T-cell (primary cell): ENCODE data around the gene DCLRE1A. TPM values are rescaled to one million over a fixed set of nuclear protein-coding genes. Genes with fewer than 3 reads are reported as not detected.
A peak's percentile ranks its signal among the peaks of the same experiment; 100 is the strongest.

ENCODE experiments used
- ATAC-seq, 4 experiments: fragments of 200-7000 bp in 3 of 4; fragments of 150-1000 bp in 1 of 4; cut with Tn5 transposase; replicated peaks in 1 of 4; 1 replicate in 3 of 4; 2 replicates in 1 of 4; pipeline ENCODE4 v1.10.0; 2021; ENCODE audit warnings: moderate library complexity in 3 of 4, mild to moderate bottlenecking in 2 of 4, moderate number of reproducible peaks in 1 of 4
- CTCF ChIA-PET, 2 donors: fragments of 300-600 bp; sonication (Branson Sonifier 250); formaldehyde crosslinking; loops; one replicate each; lab custom pipeline; 2022; ENCODE audit warnings: antibody characterized with exemption in 2 of 2; lab: Charles Lee
- POLR2A ChIA-PET, 2 donors: fragments of 300-600 bp; sonication (Branson Sonifier 250); formaldehyde crosslinking; loops; one replicate each; lab custom pipeline; 2022; ENCODE audit warnings: antibody characterized with exemption in 2 of 2; lab: Charles Lee
- DNase-seq, 35 experiments: peaks; one replicate each; pipeline versions ENCODE4 v3.0.0 to v3.0.0-alpha.2; 2013 to 2023
- H3K27ac ChIP-seq: one replicate; pipeline ENCODE4 v1.5.1; 2013; ENCODE audit warnings: low read length
- H3K27me3 ChIP-seq, 2 experiments: replicated peaks in 1 of 2; 1 replicate in 1 of 2; 2 replicates in 1 of 2; pipeline versions ENCODE4 v1.6.1 to v1.7.0; 2013; ENCODE audit warnings: low read length in 1 of 2, mixed read lengths in 1 of 2; ENCODE audit not compliant: control insufficient read depth in 2 of 2, insufficient read depth in 2 of 2; ENCODE audit errors: extremely low read depth in 1 of 2
- H3K36me3 ChIP-seq, 2 donors: 1 replicate in 1 of 2; 2 replicates in 1 of 2; pipeline versions ENCODE4 v1.6.1 to v1.7.0; 2013; ENCODE audit warnings: low read length in 1 of 2; ENCODE audit not compliant: control insufficient read depth in 2 of 2, insufficient read depth in 1 of 2; ENCODE audit errors: extremely low read depth in 1 of 2
- H3K4me1 ChIP-seq, 2 experiments: 1 replicate in 1 of 2; 2 replicates in 1 of 2; pipeline versions ENCODE4 v1.6.1 to v1.7.0; 2013; ENCODE audit warnings: low read length in 2 of 2, mixed read lengths in 1 of 2; ENCODE audit not compliant: insufficient read depth in 2 of 2, control insufficient read depth in 1 of 2; ENCODE audit errors: extremely low read depth in 1 of 2
- H3K4me3 ChIP-seq, 2 donors: 1 replicate in 1 of 2; 2 replicates in 1 of 2; pipeline versions ENCODE4 v1.5.1 to v1.7.0; 2013; ENCODE audit warnings: mild to moderate bottlenecking in 2 of 2, low read length in 1 of 2, moderate library complexity in 1 of 2; ENCODE audit not compliant: control insufficient read depth in 1 of 2; ENCODE audit errors: extremely low read depth in 1 of 2
- H3K9me3 ChIP-seq: 2 replicates; pipeline ENCODE4 v1.7.0; 2013
- H3K27ac Mint-ChIP-seq, 2 donors: one replicate each; pipeline ENCODE4 v1.8.0; 2020 to 2021; ENCODE audit warnings: mild to moderate bottlenecking in 2 of 2, mixed read lengths in 2 of 2
- H3K27me3 Mint-ChIP-seq, 2 donors: one replicate each; pipeline ENCODE4 v1.8.0; 2021 to 2022; ENCODE audit warnings: mixed read lengths in 2 of 2
- H3K36me3 Mint-ChIP-seq: one replicate; pipeline ENCODE4 v1.8.0; 2021; ENCODE audit warnings: mixed read lengths
- H3K4me1 Mint-ChIP-seq, 3 donors: one replicate each; pipeline ENCODE4 v1.8.0; 2020 to 2022; ENCODE audit warnings: mixed read lengths in 3 of 3, mild to moderate bottlenecking in 1 of 3
- H3K4me3 Mint-ChIP-seq, 3 donors: one replicate each; pipeline ENCODE4 v1.8.0; 2020 to 2022; ENCODE audit warnings: mild to moderate bottlenecking in 3 of 3, mixed read lengths in 3 of 3, moderate library complexity in 3 of 3
- H3K9me3 Mint-ChIP-seq, 3 donors: one replicate each; pipeline ENCODE4 v1.8.0; 2020 to 2022; ENCODE audit warnings: mixed read lengths in 3 of 3
- WGBS: methylation state at CpG from one replicate; pipeline ENCODE4 v1.1.5; 2013; ENCODE audit warnings: missing lambda C conversion rate; ENCODE audit not compliant: insufficient coverage; 5-methylcytosine and 5-hydroxymethylcytosine counted together
- total RNA-seq, 35 experiments: library from RNA in 6 of 35; stranded (reverse) in 6 of 35; fragments of 120-200 nt in 1 of 35; gene quantifications; one replicate each; pipeline versions ENCODE4 v1.2.1 to v1.2.4 and lab custom pipeline; 2013 to 2026

Gene DCLRE1A
- total RNA-seq, 5 donors from 2014 or later (not counting 1 experiment from before 2014, with no cell fraction given), result 2.5 to 4.8 (median 3.9) TPM

DNA sequence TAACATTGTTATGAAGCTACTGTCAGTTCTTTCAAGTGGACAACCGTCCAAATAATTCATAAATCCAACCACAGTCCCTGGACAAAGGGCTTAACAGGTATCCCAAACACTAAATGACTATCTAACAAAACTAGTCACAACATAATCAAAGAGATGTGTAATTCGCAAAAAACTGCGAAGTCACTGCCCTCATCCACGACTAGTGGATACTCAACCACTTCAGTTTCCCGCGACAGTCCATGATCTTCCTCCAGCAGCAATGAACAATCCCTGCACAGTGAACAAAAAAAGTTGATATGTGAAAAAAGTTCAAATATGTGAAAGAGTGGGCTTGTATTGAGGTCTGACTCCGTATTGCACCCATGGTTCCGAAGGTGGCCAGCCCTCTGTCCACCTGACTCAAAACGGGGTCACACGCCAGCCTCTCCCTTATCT lies 287 bp downstream of the DCLRE1A start:
- H3K27me3 Mint-ChIP-seq, result no peaks in the 10 kb centered on the region
- H3K36me3 ChIP-seq, result peaks cover 0 to 1% of the 10 kb centered on the region in 2 donors
- DNase-seq (no peak), ATAC-seq (no peak)
- POLR2A ChIA-PET, result interaction anchor here in 1 of 2 donors (0.5 kb wide), 1 partner anchor 19 kb away, joined by 3 read pairs; no protein-coding TSS in a partner anchor
- peak overlapping the region; percentile 85 to 94 for H3K4me3 ChIP-seq
- no peaks in the 10 kb centered on the region for H3K27me3 ChIP-seq
- H3K4me3 Mint-ChIP-seq, result peak overlapping the region; percentile 95 to 98 (median 96)
- no peaks in the 10 kb centered on the region for H3K9me3 ChIP-seq
- WGBS, result 20% methylated on average over 5 of the region's 10 CpGs
- H3K4me1 ChIP-seq, result peaks cover 16 to 25% of the 10 kb centered on the region in 2 experiments
- CTCF ChIA-PET, result no interaction called here
- H3K36me3 Mint-ChIP-seq, result peaks cover 13% of the 10 kb centered on the region
- H3K27ac Mint-ChIP-seq, result peak overlapping the region; percentile 97 to 98
- H3K27ac ChIP-seq, result peak overlapping the region; percentile 71
- peaks cover 55 to 72% (median 64%) of the 10 kb centered on the region in 3 donors for H3K4me1 Mint-ChIP-seq
- no peaks in the 10 kb centered on the region for H3K9me3 Mint-ChIP-seq

DNA sequence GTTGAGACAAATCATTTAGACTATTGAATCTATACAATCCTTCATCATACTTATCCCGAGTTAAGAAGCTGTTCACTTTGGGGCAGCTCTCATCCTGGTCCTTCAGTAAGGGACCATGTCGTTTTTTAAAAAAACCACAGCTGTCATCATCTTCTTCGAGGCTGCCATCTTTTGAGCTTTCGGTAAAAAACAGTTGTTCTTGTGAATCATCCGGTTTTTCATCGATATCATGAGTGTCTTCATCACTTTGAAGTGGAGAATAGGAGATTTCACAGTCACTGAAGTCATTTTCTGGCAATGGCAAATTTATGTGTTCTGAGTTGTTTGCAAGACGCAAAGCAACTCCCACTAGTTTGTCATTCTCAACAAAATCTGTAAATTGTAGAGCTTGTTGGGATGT lies 3.9 kb downstream of the DCLRE1A start:
- CTCF ChIA-PET, result interaction anchor here (0.5 to 0.6 kb wide), 3 partner anchors 172 to 1378 kb away, joined by 3 read pairs; partner anchors contain the start of gene FHIP2A (in 1 of the 2)
- peaks cover 10 to 13% of the 10 kb centered on the region in 2 experiments for H3K4me1 ChIP-seq
- H3K4me3 Mint-ChIP-seq, result peak overlapping the region in 1 of 3 donors; percentile 62
- no peaks in the 10 kb centered on the region for H3K36me3 ChIP-seq
- peaks cover 32 to 49% (median 39%) of the 10 kb centered on the region in 3 donors for H3K4me1 Mint-ChIP-seq
- no peaks in the 10 kb centered on the region for H3K27me3 ChIP-seq
- H3K36me3 Mint-ChIP-seq, result peaks cover 14% of the 10 kb centered on the region
- no peaks in the 10 kb centered on the region for H3K27me3 Mint-ChIP-seq
- H3K27ac Mint-ChIP-seq, result peak overlapping the region in 1 of 2 donors; percentile 73
- peak overlapping the region; percentile 10 for H3K27ac ChIP-seq
- 92% methylated on average over 6 of the region's 7 CpGs for WGBS
- DNase-seq, result no peak
- no peak for ATAC-seq
- H3K9me3 ChIP-seq, result no peaks in the 10 kb centered on the region
- POLR2A ChIA-PET, result no interaction called here
- no peak overlapping the region for H3K4me3 ChIP-seq
- no peaks in the 10 kb centered on the region for H3K9me3 Mint-ChIP-seq

DNA sequence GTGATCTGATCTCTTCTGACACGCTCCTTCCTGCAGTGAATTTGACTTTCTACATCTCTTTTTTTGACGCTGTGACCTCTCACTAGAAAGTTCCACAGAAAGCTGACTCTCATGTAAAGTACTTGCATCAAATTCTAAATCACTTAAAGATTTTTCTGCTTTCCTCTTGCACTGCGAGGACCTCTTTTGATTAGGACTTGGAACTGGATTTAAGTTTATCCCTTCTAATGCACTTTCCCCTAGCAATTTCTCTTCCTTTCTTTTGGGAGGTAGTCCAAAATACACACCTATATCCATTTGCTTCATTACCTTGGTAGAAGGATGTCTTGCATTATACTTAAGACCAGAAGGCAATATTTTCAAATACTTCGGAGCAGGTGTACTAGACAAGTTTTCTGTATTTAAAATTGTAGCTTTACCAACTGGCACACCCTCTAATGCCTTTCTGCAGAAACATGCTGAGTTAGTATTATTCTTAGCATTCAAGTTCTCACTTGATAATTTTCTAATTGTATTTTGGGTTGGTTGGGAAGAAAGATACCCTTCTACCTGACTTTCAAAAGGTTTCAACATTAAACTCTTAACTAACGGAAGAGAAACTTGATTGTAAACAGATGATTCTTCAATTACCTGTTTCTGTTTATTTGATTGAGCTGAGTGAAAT lies 4.6 kb downstream of the DCLRE1A start:
- Histone ChIP-seq H3K27me3 (no peaks in the 10 kb centered on the region), H3K4me1 (peaks cover 10 to 12% of the 10 kb centered on the region in 2 experiments), H3K36me3 (peaks cover 0 to 3% of the 10 kb centered on the region in 2 donors), H3K4me3 (no peak overlapping the region), H3K27ac (no peak overlapping the region), H3K9me3 (no peaks in the 10 kb centered on the region)
- H3K27me3 Mint-ChIP-seq, result no peaks in the 10 kb centered on the region
- no peak overlapping the region for H3K4me3 Mint-ChIP-seq
- WGBS, result 100% methylated on average over 1 of the region's 5 CpGs
- H3K27ac Mint-ChIP-seq, result no peak overlapping the region
- H3K4me1 Mint-ChIP-seq, result peaks cover 31 to 45% (median 37%) of the 10 kb centered on the region in 3 donors
- ATAC-seq (no peak), DNase-seq (no peak)
- H3K9me3 Mint-ChIP-seq, result no peaks in the 10 kb centered on the region
- ChIA-PET CTCF (interaction anchor here in 1 of 2 donors (0.5 kb wide), 1 partner anchor 173 kb away, joined by 3 read pairs; no protein-coding TSS in a partner anchor), POLR2A (no interaction called here)
- peaks cover 16% of the 10 kb centered on the region for H3K36me3 Mint-ChIP-seq

DNA sequence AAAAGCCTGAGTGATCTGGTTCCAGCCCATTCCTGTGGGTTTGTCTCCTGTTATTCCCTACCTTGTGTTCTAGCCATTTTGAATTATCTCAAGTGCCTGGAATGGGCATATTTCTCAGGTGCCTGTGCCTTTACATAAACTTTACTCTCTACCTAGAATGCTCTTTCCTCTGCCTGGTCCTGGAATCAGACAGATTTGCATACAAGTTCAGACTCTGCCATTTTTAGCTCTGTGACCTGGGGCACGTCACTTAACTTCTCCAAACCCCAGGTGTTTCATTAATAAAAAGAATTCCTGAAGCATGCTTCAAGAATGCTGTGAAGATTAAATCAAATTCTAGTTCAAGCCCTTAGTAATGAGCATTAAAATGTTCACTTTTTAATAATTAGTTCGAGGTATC lies 7.8 kb downstream of the DCLRE1A start:
- H3K4me1 ChIP-seq, result no peaks in the 10 kb centered on the region
- no peak overlapping the region for H3K4me3 ChIP-seq
- H3K36me3 ChIP-seq, result peaks cover 0 to 7% of the 10 kb centered on the region in 2 donors
- no peak overlapping the region for H3K4me3 Mint-ChIP-seq
- H3K27me3 ChIP-seq, result no peaks in the 10 kb centered on the region
- CTCF ChIA-PET, result interaction anchor here in 1 of 2 donors (0.6 kb wide), 1 partner anchor 116 kb away, joined by 3 read pairs; no protein-coding TSS in a partner anchor
- no peaks in the 10 kb centered on the region for H3K9me3 Mint-ChIP-seq
- H3K9me3 ChIP-seq, result no peaks in the 10 kb centered on the region
- peaks cover 11 to 19% (median 16%) of the 10 kb centered on the region in 3 donors for H3K4me1 Mint-ChIP-seq
- no peak for DNase-seq
- WGBS, result no CpG with 5 or more reads among the region's 2 CpGs
- H3K27ac ChIP-seq, result no peak overlapping the region
- ATAC-seq, result no peak
- H3K27me3 Mint-ChIP-seq, result no peaks in the 10 kb centered on the region
- H3K27ac Mint-ChIP-seq, result no peak overlapping the region
- peaks cover 23% of the 10 kb centered on the region for H3K36me3 Mint-ChIP-seq
- POLR2A ChIA-PET, result no interaction called here

DNA sequence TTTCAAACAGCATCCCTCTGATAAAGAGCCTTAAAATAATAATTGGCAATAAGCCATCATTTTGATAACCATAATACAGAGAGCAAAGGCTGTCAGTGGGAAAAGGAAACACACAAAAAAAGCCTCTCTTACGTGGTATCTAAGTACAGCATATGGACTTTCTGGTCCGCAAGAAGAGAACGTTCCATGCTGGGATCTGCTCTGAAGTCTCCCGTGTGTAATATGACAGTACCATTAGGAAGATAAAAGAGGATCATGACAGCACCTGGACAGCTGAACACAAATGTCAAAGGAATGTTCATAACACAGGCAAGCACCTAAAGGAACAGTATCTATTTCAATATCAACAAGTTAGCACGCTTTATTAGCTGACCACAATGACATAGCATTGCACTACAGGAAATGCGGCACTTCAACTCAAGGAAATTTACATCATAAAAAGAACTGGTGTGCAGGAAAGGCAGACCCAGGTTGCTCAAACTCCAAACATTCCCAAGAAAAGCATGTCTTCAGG lies 9.9 kb downstream of the DCLRE1A start:
- Histone ChIP-seq H3K4me1 (no peaks in the 10 kb centered on the region), H3K36me3 (peaks cover 7 to 8% of the 10 kb centered on the region in 2 donors), H3K4me3 (no peak overlapping the region), H3K27me3 (no peaks in the 10 kb centered on the region), H3K27ac (no peak overlapping the region), H3K9me3 (no peaks in the 10 kb centered on the region)
- POLR2A ChIA-PET, result interaction anchor here in 1 of 2 donors (0.6 kb wide), 1 partner anchor 283 kb away, joined by 3 read pairs; no protein-coding TSS in a partner anchor
- Mint-ChIP-seq H3K9me3 (no peaks in the 10 kb centered on the region), H3K4me1 (peaks cover under 1 to 8% (median 7%) of the 10 kb centered on the region in 3 donors), H3K36me3 (peaks cover 23% of the 10 kb centered on the region), H3K27ac (no peak overlapping the region), H3K4me3 (no peak overlapping the region), H3K27me3 (no peaks in the 10 kb centered on the region)
- WGBS, result 79% methylated on average over 2 of the region's 6 CpGs
- ATAC-seq (no peak), DNase-seq (no peak)
- CTCF ChIA-PET, result interaction anchor here in 1 of 2 donors (0.7 kb wide), 1 partner anchor 40 kb away, joined by 12 read pairs; no protein-coding TSS in a partner anchor

DNA sequence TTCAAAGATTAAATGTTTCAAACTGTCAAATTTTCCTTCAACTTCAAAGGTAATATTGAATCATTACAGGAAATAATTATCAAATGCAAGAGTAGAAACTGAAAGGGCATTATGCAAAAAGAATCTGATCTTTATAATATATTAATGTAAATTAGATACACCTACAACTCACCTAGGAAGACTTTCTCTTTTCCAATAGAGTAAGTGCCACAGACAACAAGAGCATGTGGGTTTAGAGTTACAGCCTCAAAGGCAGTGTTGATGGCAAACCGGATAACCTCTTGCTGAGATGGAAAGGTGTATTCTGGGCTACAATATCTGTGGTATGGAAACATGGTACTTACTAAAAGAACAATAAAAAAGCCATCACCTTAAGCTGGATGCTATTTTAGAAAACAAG lies 11.7 kb downstream of the DCLRE1A start:
- Histone ChIP-seq H3K27me3 (no peaks in the 10 kb centered on the region), H3K4me1 (no peaks in the 10 kb centered on the region), H3K4me3 (no peak overlapping the region), H3K36me3 (peaks cover 7 to 8% of the 10 kb centered on the region in 2 donors), H3K27ac (no peak overlapping the region), H3K9me3 (no peaks in the 10 kb centered on the region)
- Mint-ChIP-seq H3K36me3 (peaks cover 22% of the 10 kb centered on the region), H3K9me3 (no peaks in the 10 kb centered on the region), H3K4me3 (no peak overlapping the region), H3K27me3 (no peaks in the 10 kb centered on the region), H3K27ac (no peak overlapping the region), H3K4me1 (no peaks in the 10 kb centered on the region)
- WGBS, result no CpG with 5 or more reads among the region's 1 CpG
- POLR2A ChIA-PET, result no interaction called here
- no peak for ATAC-seq
- DNase-seq, result no peak
- CTCF ChIA-PET, result no interaction called here
